ENCODE results near the gene STK10.

GRCh38 chr5:172104801-172105701 is 83.0 kb downstream of the STK10 start:
- TF ChIP-seq CTCF (IDR thresholded peaks at IDR 0.05): no peak
- TF ChIP-seq POLR2A (IDR thresholded peaks at IDR 0.05): no peak
